ENCODE data around the gene GPR83.

Gene GPR83

DNA sequence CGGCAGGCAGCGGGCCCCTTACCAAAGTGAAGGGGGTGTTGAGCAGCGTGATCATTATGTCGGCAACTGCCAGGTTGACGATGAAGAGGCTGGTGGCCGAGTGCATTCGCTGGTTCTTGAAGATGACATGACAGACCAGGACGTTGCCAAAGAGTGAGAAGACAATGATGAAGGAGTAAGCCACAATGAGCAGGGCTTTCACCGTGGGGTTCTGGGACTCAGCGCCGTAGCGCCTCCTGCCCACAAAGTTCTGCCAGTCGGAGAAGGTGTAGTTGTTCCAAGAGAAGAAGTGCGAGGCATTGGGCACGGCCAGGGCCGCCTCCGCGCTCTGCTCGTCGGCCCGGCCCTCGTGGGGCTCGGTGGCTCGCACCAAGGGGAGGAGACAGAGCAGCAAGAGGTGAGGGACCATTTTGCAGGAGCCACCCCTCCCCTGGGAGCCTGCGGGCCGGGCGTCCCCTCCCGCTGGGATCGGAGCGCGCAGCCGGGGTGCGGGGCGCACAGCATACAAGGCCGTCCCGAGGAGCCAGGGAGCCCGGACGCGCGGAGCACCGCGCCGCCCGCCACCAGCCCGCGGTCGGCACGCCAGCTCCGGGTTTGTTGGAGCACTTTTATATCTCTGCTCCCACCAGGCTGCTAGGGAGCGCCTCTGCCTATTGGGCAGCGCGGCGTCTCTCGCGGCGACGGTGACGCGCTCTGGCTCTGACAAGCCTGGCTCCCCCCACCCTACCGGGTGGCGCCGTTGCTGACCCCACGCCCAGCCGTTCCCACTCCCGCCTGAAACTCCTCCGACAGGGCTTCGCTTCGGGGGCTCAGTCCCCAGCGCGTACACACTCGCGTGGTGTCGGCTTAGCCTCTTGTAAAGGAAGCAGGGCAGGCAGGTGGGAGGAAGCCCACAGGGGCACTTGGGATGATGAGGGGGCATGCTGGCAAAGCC, at the start of gene GPR83:
Gene GPR83 (minus strand): TSS at position 581 of the 934 bp plus-strand sequence. CDS start 172 bp downstream, at position 409.
- TF ChIP-seq, protein P1, sequence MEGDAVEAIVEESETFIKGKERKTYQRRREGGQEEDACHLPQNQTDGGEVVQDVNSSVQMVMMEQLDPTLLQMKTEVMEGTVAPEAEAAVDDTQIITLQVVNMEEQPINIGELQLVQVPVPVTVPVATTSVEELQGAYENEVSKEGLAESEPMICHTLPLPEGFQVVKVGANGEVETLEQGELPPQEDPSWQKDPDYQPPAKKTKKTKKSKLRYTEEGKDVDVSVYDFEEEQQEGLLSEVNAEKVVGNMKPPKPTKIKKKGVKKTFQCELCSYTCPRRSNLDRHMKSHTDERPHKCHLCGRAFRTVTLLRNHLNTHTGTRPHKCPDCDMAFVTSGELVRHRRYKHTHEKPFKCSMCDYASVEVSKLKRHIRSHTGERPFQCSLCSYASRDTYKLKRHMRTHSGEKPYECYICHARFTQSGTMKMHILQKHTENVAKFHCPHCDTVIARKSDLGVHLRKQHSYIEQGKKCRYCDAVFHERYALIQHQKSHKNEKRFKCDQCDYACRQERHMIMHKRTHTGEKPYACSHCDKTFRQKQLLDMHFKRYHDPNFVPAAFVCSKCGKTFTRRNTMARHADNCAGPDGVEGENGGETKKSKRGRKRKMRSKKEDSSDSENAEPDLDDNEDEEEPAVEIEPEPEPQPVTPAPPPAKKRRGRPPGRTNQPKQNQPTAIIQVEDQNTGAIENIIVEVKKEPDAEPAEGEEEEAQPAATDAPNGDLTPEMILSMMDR (IDR thresholded peaks at IDR 0.05; ENCODE audit: low read length) = no peak
- TF ChIP-seq EZH2 (IDR thresholded peaks at IDR 0.05; ENCODE audit: borderline replicate concordance, low read length) = no peak
- Histone ChIP-seq H3K4me2 (ENCODE audit: low read length) (no peak within 1 kb of the TSS), H2AFZ (ENCODE audit: low read length) (no peak within 1 kb of the TSS), H4K20me1 (ENCODE audit: insufficient read depth, low read length) (no peaks in the 10 kb centered on the region), H3K4me3 (ENCODE audit: low read depth, low read length, poor library complexity, severe bottlenecking) (no peak within 1 kb of the TSS), H3K9me2 (ENCODE audit: low read depth, low read length) (no peaks in the 10 kb centered on the region), H3F3A (ENCODE audit: insufficient read depth, low read length) (no peaks in the 10 kb centered on the region), H3K9ac (ENCODE audit: low read length) (no peak within 1 kb of the TSS), H3K79me2 (ENCODE audit: insufficient read depth, low read length) (no peaks in the 10 kb centered on the region), H3K27me3 (ENCODE audit: insufficient read depth, low read length) (no peaks in the 10 kb centered on the region), H3K27ac (ENCODE audit: low read depth, low read length, poor library complexity, severe bottlenecking) (no peak within 1 kb of the TSS), H3K4me1 (ENCODE audit: insufficient read depth, low read length, severe bottlenecking) (no peaks in the 10 kb centered on the region), H3K36me3 (ENCODE audit: insufficient read depth, low read length) (no peaks in the 10 kb centered on the region), H3K9me3 (ENCODE audit: low read length) (no peaks in the 10 kb centered on the region)

DNA sequence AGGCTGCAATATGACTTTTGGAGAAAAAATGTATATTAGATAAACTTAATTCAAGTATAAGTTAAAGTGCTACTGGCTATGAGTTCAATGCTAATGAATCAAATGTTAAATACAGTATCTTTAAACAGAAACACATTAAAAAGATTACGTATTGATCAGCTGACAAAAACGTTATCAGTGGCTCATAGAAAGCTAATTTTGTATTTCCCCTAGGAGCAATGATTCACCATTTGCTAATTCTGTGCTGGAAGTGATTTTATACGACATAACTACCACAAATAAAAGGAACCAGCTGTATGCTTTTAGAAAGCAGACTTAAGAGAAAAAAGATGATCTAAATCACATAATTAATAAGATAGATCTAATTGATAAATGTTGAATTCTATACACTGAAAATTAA, 48.8 kb upstream of the GPR83 start:
- H3K4me2 ChIP-seq (ENCODE audit: low read length) = no peak overlapping the region

DNA sequence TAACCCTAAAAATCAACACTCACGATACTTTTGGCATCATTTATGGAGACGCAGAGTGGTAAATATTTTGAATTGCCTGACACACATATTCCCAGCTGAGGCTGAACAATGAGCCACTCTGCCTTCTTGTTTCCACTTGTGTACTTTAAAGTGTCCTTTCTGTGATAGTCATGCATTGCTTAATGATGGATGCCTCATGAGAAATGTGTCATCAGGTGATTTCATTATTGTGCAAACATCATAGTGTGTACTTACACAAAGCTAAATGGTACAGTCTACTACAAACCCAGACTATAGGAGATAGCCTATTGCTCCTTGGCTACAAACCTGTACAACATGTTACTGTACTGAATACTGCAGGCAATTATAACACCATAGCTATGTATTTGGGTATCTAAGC, 48.2 kb upstream of the GPR83 start:
- Histone ChIP-seq H3K4me3 (ENCODE audit: low read depth, low read length, poor library complexity, severe bottlenecking) (no peak overlapping the region), H3K27ac (ENCODE audit: low read depth, low read length, poor library complexity, severe bottlenecking) (no peak overlapping the region), H3K9ac (ENCODE audit: low read length) (no peak overlapping the region), H2AFZ (ENCODE audit: low read length) (no peak overlapping the region), H3K4me2 (ENCODE audit: low read length) (no peak overlapping the region), H3K36me3 (ENCODE audit: insufficient read depth, low read length) (peaks cover 41% of the 10 kb centered on the region), H3K9me2 (ENCODE audit: low read depth, low read length) (no peaks in the 10 kb centered on the region), H4K20me1 (ENCODE audit: insufficient read depth, low read length) (no peaks in the 10 kb centered on the region), H3K4me1 (ENCODE audit: insufficient read depth, low read length, severe bottlenecking) (no peaks in the 10 kb centered on the region), H3F3A (ENCODE audit: insufficient read depth, low read length) (no peaks in the 10 kb centered on the region), H3K27me3 (ENCODE audit: insufficient read depth, low read length) (no peaks in the 10 kb centered on the region), H3K79me2 (ENCODE audit: insufficient read depth, low read length) (no peaks in the 10 kb centered on the region), H3K9me3 (ENCODE audit: low read length) (peaks cover 4% of the 10 kb centered on the region; the same call in 1 of the 2 replicates)
- no peak for TF ChIP-seq EZH2 (IDR thresholded peaks at IDR 0.05; ENCODE audit: borderline replicate concordance, low read length)
- TF ChIP-seq, protein P1 (IDR thresholded peaks at IDR 0.05; ENCODE audit: low read length) = no peak

More for the DNA sequence above, 48.8 kb upstream of the GPR83 start:
- Histone ChIP-seq H3K79me2 (ENCODE audit: insufficient read depth, low read length) (no peaks in the 10 kb centered on the region), H3K4me3 (ENCODE audit: low read depth, low read length, poor library complexity, severe bottlenecking) (no peak overlapping the region), H3K9me2 (ENCODE audit: low read depth, low read length) (no peaks in the 10 kb centered on the region), H4K20me1 (ENCODE audit: insufficient read depth, low read length) (no peaks in the 10 kb centered on the region), H3K9me3 (ENCODE audit: low read length) (peaks cover 4% of the 10 kb centered on the region; the same call in 1 of the 2 replicates), H3K4me1 (ENCODE audit: insufficient read depth, low read length, severe bottlenecking) (no peaks in the 10 kb centered on the region), H3K27ac (ENCODE audit: low read depth, low read length, poor library complexity, severe bottlenecking) (no peak overlapping the region), H3K36me3 (ENCODE audit: insufficient read depth, low read length) (peaks cover 38% of the 10 kb centered on the region), H2AFZ (ENCODE audit: low read length) (no peak overlapping the region), H3K27me3 (ENCODE audit: insufficient read depth, low read length) (no peaks in the 10 kb centered on the region), H3F3A (ENCODE audit: insufficient read depth, low read length) (no peaks in the 10 kb centered on the region), H3K9ac (ENCODE audit: low read length) (no peak overlapping the region)
- no peak for TF ChIP-seq EZH2 (IDR thresholded peaks at IDR 0.05; ENCODE audit: borderline replicate concordance, low read length)
- TF ChIP-seq, protein P1 (IDR thresholded peaks at IDR 0.05; ENCODE audit: low read length) = no peak
